GM12878 (cell line): ENCODE data around the gene POLR3K. TPM values are rescaled to one million over a fixed set of nuclear protein-coding genes. Genes with fewer than 3 reads are reported as not detected.

Experiments used
- BACH1 ChIP-seq: fragments of 450-650 bp; IDR thresholded peaks from 2 replicates; pipeline ENCODE4 v1.6.1; 2017; ENCODE audit warnings: mild to moderate bottlenecking, borderline replicate concordance
- BMI1 ChIP-seq: fragments of 450-650 bp; IDR thresholded peaks from 2 replicates; pipeline ENCODE4 v1.6.1; 2016; ENCODE audit warnings: mild to moderate bottlenecking, moderate library complexity, borderline replicate concordance
- FOXK2 ChIP-seq: fragments of 450-650 bp; IDR thresholded peaks from 2 replicates; pipeline ENCODE4 v1.6.1; 2017; ENCODE audit warnings: mild to moderate bottlenecking, moderate library complexity
- FOXM1 ChIP-seq: IDR thresholded peaks from 2 replicates; pipeline ENCODE4 v1.6.1; 2012; ENCODE audit warnings: low read depth, mild to moderate bottlenecking, inconsistent platforms, low read length, moderate library complexity
- GABPA ChIP-seq: IDR thresholded peaks from 2 replicates; pipeline ENCODE4 v1.6.1; 2014; ENCODE audit warnings: antibody characterized with exemption, low read depth, mild to moderate bottlenecking, inconsistent platforms
- KDM1A ChIP-seq: fragments of 200-600 bp; sonication (generic); IDR thresholded peaks from 2 replicates; pipeline ENCODE4 v1.6.1; 2016; ENCODE audit warnings: borderline replicate concordance
- PAX8 ChIP-seq: fragments of 450-650 bp; IDR thresholded peaks from 2 replicates; pipeline ENCODE4 v1.6.1; 2017; ENCODE audit warnings: mild to moderate bottlenecking, moderate library complexity
- SIN3A ChIP-seq: IDR thresholded peaks from 2 replicates; pipeline ENCODE4 v1.6.1; 2012; ENCODE audit warnings: low read depth, low read length, improper control_type of control experiment
- SMC3 ChIP-seq: IDR thresholded peaks from 2 replicates; pipeline ENCODE4 v1.6.1; 2011; ENCODE audit warnings: low read length, improper control_type of control experiment, borderline replicate concordance
- SPI1 ChIP-seq: IDR thresholded peaks from 2 replicates; pipeline ENCODE4 v1.6.1; 2011; ENCODE audit warnings: low read depth, mild to moderate bottlenecking, low read length, moderate library complexity, borderline replicate concordance; ENCODE audit not compliant: insufficient read depth
- SREBF1 ChIP-seq: IDR thresholded peaks from 2 replicates; pipeline ENCODE4 v1.6.1; 2012; ENCODE audit warnings: mild to moderate bottlenecking, low read length
- SUZ12 ChIP-seq: fragments of 200-600 bp; sonication (generic); IDR thresholded peaks from one replicate; pipeline ENCODE4 v1.6.1; 2018; ENCODE audit warnings: antibody characterized with exemption, mild to moderate bottlenecking; ENCODE audit not compliant: unreplicated experiment
- TAF1 ChIP-seq: IDR thresholded peaks from 2 replicates; pipeline ENCODE4 v1.6.1; 2011; ENCODE audit warnings: mild to moderate bottlenecking, low read depth, low read length, borderline replicate concordance
- TCF7 ChIP-seq: IDR thresholded peaks from 2 replicates; pipeline ENCODE4 v1.6.1; 2014; ENCODE audit warnings: antibody characterized with exemption, borderline replicate concordance
- polyA plus RNA-seq, 11 experiments: library from polyadenylated mRNA; depleted of rRNA in 4 of 11; unstranded in 6 of 11; stranded (reverse) in 5 of 11; fragments of >200 nt; fragmentation: Nextera tagmentation in 4 of 11; fragmentation: Illumina TruSeq in 1 of 11; extraction: Ambion mirVana in 4 of 11; extraction: Trizol in 1 of 11; gene quantifications; 1 replicate in 1 of 11; 2 replicates in 10 of 11; pipeline versions ENCODE4 v1.2.1 to v1.2.3, GENCODE V29; 2011 to 2016; ENCODE audit warnings: inconsistent platforms in 2 of 11, missing spikeins in 2 of 11, low read depth in 1 of 11
- total RNA-seq, 4 experiments: library from RNA; depleted of rRNA in 3 of 4; stranded (reverse); fragments of >200 nt in 3 of 4; fragmentation: Illumina TruSeq in 1 of 4; extraction: Trizol in 1 of 4; gene quantifications; 2 replicates each; pipeline versions ENCODE4 v1.2.1 to v1.2.3, GENCODE V29; 2013 to 2021
- TF ChIP-seq, protein P1 (sequence below): fragments of 450-650 bp; formaldehyde crosslinking; IDR thresholded peaks from 2 replicates; pipeline ENCODE4 v1.5.0; 2022; ENCODE audit warnings: mild to moderate bottlenecking, missing genetic modification characterization
- TF ChIP-seq, protein P2 (sequence below): fragments of 450-650 bp; IDR thresholded peaks from 2 replicates; pipeline ENCODE4 v1.6.1; 2016; ENCODE audit warnings: mild to moderate bottlenecking
- TF ChIP-seq, protein P3 (sequence below): IDR thresholded peaks from 2 replicates; pipeline ENCODE4 v1.6.1; 2012; ENCODE audit warnings: low read depth, low read length, improper control_type of control experiment
- TF ChIP-seq, protein P4 (sequence below): fragments of 450-650 bp; IDR thresholded peaks from 2 replicates; pipeline ENCODE4 v1.6.1; 2017; ENCODE audit warnings: borderline replicate concordance
- TF ChIP-seq, protein P5 (sequence below): IDR thresholded peaks from 2 replicates; pipeline ENCODE4 v1.6.1; 2012; ENCODE audit warnings: low read length, inconsistent platforms

POLR3K gene
- total and polyA plus RNA-seq, 10 of the 15 experiments (the other 5 are each of a cell fraction or from before 2014, with no cell fraction given): 25.3 to 222 (median 64.0) TPM

DNA sequence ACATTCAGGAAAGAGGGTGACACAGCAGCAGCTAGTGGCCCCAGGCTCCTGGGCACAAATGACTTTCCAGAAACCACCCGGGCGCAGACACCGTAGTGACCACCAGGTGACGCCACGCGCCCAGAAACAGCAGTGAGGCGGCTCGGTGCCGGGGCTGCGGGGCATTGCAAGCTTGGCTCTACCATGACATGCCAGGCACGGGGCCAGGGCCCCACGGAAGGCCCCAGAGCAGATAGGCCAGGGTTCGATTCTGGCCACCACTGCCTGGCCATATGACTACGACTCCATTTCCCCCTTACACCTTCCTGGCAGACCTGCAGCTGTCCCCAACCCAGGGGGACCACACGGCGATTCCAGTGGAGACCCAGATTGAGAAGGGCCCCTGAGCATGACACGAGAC is 12.3 kb upstream of the POLR3K start (continued):
- peak; percentile 98 for TF ChIP-seq SMC3
- no peak for TF ChIP-seq SPI1
- TF ChIP-seq FOXK2: no peak
- no peak for TF ChIP-seq FOXM1
- no peak for TF ChIP-seq SUZ12
- TF ChIP-seq, protein P1, sequence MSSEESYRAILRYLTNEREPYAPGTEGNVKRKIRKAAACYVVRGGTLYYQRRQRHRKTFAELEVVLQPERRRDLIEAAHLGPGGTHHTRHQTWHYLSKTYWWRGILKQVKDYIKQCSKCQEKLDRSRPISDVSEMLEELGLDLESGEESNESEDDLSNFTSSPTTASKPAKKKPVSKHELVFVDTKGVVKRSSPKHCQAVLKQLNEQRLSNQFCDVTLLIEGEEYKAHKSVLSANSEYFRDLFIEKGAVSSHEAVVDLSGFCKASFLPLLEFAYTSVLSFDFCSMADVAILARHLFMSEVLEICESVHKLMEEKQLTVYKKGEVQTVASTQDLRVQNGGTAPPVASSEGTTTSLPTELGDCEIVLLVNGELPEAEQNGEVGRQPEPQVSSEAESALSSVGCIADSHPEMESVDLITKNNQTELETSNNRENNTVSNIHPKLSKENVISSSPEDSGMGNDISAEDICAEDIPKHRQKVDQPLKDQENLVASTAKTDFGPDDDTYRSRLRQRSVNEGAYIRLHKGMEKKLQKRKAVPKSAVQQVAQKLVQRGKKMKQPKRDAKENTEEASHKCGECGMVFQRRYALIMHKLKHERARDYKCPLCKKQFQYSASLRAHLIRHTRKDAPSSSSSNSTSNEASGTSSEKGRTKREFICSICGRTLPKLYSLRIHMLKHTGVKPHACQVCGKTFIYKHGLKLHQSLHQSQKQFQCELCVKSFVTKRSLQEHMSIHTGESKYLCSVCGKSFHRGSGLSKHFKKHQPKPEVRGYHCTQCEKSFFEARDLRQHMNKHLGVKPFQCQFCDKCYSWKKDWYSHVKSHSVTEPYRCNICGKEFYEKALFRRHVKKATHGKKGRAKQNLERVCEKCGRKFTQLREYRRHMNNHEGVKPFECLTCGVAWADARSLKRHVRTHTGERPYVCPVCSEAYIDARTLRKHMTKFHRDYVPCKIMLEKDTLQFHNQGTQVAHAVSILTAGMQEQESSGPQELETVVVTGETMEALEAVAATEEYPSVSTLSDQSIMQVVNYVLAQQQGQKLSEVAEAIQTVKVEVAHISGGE (CRISPR knock-in tag): no peak
- no peak for TF ChIP-seq TAF1
- TF ChIP-seq, protein P2, sequence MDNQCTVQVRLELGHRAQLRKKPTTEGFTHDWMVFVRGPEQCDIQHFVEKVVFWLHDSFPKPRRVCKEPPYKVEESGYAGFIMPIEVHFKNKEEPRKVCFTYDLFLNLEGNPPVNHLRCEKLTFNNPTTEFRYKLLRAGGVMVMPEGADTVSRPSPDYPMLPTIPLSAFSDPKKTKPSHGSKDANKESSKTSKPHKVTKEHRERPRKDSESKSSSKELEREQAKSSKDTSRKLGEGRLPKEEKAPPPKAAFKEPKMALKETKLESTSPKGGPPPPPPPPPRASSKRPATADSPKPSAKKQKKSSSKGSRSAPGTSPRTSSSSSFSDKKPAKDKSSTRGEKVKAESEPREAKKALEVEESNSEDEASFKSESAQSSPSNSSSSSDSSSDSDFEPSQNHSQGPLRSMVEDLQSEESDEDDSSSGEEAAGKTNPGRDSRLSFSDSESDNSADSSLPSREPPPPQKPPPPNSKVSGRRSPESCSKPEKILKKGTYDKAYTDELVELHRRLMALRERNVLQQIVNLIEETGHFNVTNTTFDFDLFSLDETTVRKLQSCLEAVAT: no peak
- TF ChIP-seq SREBF1: no peak
- TF ChIP-seq SIN3A: no peak
- TF ChIP-seq GABPA: no peak
- TF ChIP-seq KDM1A: no peak
- TF ChIP-seq BACH1: 0 out of 2 replicates have a peak, but pooled peaks have one; percentile 28
- TF ChIP-seq, protein P3, sequence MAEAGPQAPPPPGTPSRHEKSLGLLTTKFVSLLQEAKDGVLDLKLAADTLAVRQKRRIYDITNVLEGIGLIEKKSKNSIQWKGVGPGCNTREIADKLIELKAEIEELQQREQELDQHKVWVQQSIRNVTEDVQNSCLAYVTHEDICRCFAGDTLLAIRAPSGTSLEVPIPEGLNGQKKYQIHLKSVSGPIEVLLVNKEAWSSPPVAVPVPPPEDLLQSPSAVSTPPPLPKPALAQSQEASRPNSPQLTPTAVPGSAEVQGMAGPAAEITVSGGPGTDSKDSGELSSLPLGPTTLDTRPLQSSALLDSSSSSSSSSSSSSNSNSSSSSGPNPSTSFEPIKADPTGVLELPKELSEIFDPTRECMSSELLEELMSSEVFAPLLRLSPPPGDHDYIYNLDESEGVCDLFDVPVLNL: no peak
- TF ChIP-seq, protein P4, sequence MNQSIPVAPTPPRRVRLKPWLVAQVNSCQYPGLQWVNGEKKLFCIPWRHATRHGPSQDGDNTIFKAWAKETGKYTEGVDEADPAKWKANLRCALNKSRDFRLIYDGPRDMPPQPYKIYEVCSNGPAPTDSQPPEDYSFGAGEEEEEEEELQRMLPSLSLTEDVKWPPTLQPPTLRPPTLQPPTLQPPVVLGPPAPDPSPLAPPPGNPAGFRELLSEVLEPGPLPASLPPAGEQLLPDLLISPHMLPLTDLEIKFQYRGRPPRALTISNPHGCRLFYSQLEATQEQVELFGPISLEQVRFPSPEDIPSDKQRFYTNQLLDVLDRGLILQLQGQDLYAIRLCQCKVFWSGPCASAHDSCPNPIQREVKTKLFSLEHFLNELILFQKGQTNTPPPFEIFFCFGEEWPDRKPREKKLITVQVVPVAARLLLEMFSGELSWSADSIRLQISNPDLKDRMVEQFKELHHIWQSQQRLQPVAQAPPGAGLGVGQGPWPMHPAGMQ: no peak
- TF ChIP-seq TCF7: no peak
- TF ChIP-seq, protein P5, sequence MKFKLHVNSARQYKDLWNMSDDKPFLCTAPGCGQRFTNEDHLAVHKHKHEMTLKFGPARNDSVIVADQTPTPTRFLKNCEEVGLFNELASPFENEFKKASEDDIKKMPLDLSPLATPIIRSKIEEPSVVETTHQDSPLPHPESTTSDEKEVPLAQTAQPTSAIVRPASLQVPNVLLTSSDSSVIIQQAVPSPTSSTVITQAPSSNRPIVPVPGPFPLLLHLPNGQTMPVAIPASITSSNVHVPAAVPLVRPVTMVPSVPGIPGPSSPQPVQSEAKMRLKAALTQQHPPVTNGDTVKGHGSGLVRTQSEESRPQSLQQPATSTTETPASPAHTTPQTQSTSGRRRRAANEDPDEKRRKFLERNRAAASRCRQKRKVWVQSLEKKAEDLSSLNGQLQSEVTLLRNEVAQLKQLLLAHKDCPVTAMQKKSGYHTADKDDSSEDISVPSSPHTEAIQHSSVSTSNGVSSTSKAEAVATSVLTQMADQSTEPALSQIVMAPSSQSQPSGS: no peak
- no peak for TF ChIP-seq BMI1
- TF ChIP-seq PAX8: no peak
